Endothelial cell of umbilical vein (primary cell): ENCODE results near the gene TMEM178A. TPM values are rescaled to one million over a fixed set of nuclear protein-coding genes. Genes with fewer than 3 reads are reported as not detected.

Experiments
- BruUV-seq: library from RNA; stranded (reverse); fragments of 400-500 nt; replicated peaks from 2 replicates; lab custom pipeline; 2021; lab: Mats Ljungman, UMichigan
- CTCF ChIA-PET: fragments of 300-600, 350-600 bp; sonication (Branson Sonifier 250); formaldehyde crosslinking; loops from one replicate; lab custom pipeline; 2021; ENCODE audit warnings: antibody characterized with exemption, inconsistent platforms; lab: Charles Lee
- POLR2A ChIA-PET: fragments of 300-600, 350-600 bp; sonication (Branson Sonifier 250); formaldehyde crosslinking; loops from one replicate; lab custom pipeline; 2021; ENCODE audit warnings: antibody characterized with exemption, inconsistent platforms; lab: Charles Lee
- DNase-seq: peaks from one replicate; pipeline ENCODE4 v3.0.0-alpha.2; 2011; ENCODE audit warnings: low read depth, low spot score
- FAIRE-seq: peaks from 2 replicates; lab custom pipeline; 2011; peaks lifted over from hg19 to GRCh38; lab: Jason Lieb, UNC
- H2AFZ ChIP-seq: 2 replicates; pipeline ENCODE4 v1.6.0; 2012; ENCODE audit warnings: low read depth, low read length, control low read depth, inconsistent platforms
- H3K27ac ChIP-seq: 2 replicates; pipeline ENCODE4 v1.5.1; 2011; ENCODE audit warnings: low read depth, mild to moderate bottlenecking, control low read depth, low read length, moderate library complexity; ENCODE audit not compliant: insufficient read depth
- H3K27me3 ChIP-seq, 2 experiments: 2 replicates each; pipeline versions ENCODE4 v1.6.0 to v1.6.1; 2011; ENCODE audit warnings: low read length in 2 of 2, mixed read lengths in 1 of 2; ENCODE audit not compliant: control insufficient read depth in 2 of 2, insufficient read depth in 2 of 2
- H3K36me3 ChIP-seq, 2 experiments: 2 replicates in 1 of 2; 3 replicates in 1 of 2; pipeline ENCODE4 v1.5.1; 2011; ENCODE audit warnings: low read length in 2 of 2, mild to moderate bottlenecking in 1 of 2, moderate library complexity in 1 of 2; ENCODE audit not compliant: control insufficient read depth in 2 of 2, insufficient read depth in 2 of 2; ENCODE audit errors: extremely low read depth in 1 of 2
- H3K4me1 ChIP-seq: 3 replicates; pipeline ENCODE4 v1.5.1; 2011; ENCODE audit warnings: mild to moderate bottlenecking, low read length; ENCODE audit not compliant: control insufficient read depth, insufficient read depth; ENCODE audit errors: extremely low read depth
- H3K4me2 ChIP-seq: 2 replicates; pipeline ENCODE4 v1.6.1; 2011; ENCODE audit warnings: low read length, control low read depth, mixed read lengths; ENCODE audit not compliant: insufficient read depth
- H3K4me3 ChIP-seq, 3 experiments: fragments of 200-600 bp in 1 of 3; sonication (generic), shearing (Covaris generic) in 1 of 3; replicated peaks in 1 of 3; 2 replicates each; pipeline ENCODE4 v1.5.1; 2011 to 2016; ENCODE audit warnings: control low read depth in 3 of 3, low read length in 3 of 3, mild to moderate bottlenecking in 2 of 3, inconsistent platforms in 1 of 3, low read depth in 1 of 3, moderate library complexity in 1 of 3; ENCODE audit not compliant: insufficient read depth in 1 of 3
- H3K79me2 ChIP-seq: 2 replicates; pipeline ENCODE4 v1.6.0; 2012; ENCODE audit warnings: low read length, inconsistent platforms; ENCODE audit not compliant: control insufficient read depth, insufficient read depth
- H3K9ac ChIP-seq: replicated peaks from 2 replicates; pipeline ENCODE3; 2011; ENCODE audit warnings: low read length, control low read depth; ENCODE audit not compliant: insufficient read depth; ENCODE audit errors: extremely low read depth
- H3K9me1 ChIP-seq: replicated peaks from 3 replicates; pipeline ENCODE4 v1.6.0; 2011; ENCODE audit warnings: mild to moderate bottlenecking, low read length; ENCODE audit not compliant: control insufficient read depth, insufficient read depth; ENCODE audit errors: extremely low read depth
- H3K9me3 ChIP-seq: replicated peaks from 2 replicates; pipeline ENCODE4 v1.5.1; 2012; ENCODE audit warnings: low read length, inconsistent platforms; ENCODE audit not compliant: control insufficient read depth, insufficient read depth
- H4K20me1 ChIP-seq: replicated peaks from 2 replicates; pipeline ENCODE3; 2011; ENCODE audit warnings: mild to moderate bottlenecking, low read length; ENCODE audit not compliant: control insufficient read depth, insufficient read depth; ENCODE audit errors: extremely low read depth
- CTCF ChIP-seq, 2 donors: IDR thresholded peaks; 1 replicate in 1 of 2; 2 replicates in 1 of 2; pipeline ENCODE4 v1.5.1; 2011; ENCODE audit warnings: low read length in 2 of 2, mild to moderate bottlenecking in 2 of 2, moderate library complexity in 2 of 2, control low read depth in 1 of 2, inconsistent platforms in 1 of 2, low read depth in 1 of 2; ENCODE audit not compliant: insufficient read depth in 1 of 2; ENCODE audit errors: extremely low read depth in 1 of 2
- EZH2 ChIP-seq: IDR thresholded peaks from 2 replicates; pipeline ENCODE4 v1.6.1; 2012; ENCODE audit warnings: borderline replicate concordance, low read depth, mild to moderate bottlenecking, moderate library complexity, low read length, inconsistent platforms; ENCODE audit not compliant: severe bottlenecking
- FOS ChIP-seq: IDR thresholded peaks from 2 replicates; pipeline ENCODE4 v1.6.1; 2011; ENCODE audit warnings: mild to moderate bottlenecking, low read length, moderate library complexity, borderline replicate concordance; ENCODE audit not compliant: insufficient read depth
- GATA2 ChIP-seq: IDR thresholded peaks from 2 replicates; pipeline ENCODE4 v1.7.0; 2011; ENCODE audit warnings: low read depth, mild to moderate bottlenecking, moderate library complexity, mixed read lengths, low read length; ENCODE audit not compliant: insufficient read length, insufficient read depth
- JUN ChIP-seq: IDR thresholded peaks from 2 replicates; pipeline ENCODE4 v1.6.1; 2011; ENCODE audit warnings: borderline replicate concordance, low read depth; ENCODE audit not compliant: insufficient read length, insufficient read depth
- MYC ChIP-seq: IDR thresholded peaks from one replicate; pipeline ENCODE4 v1.6.1; 2011; ENCODE audit warnings: mild to moderate bottlenecking, low read depth, low read length
- POLR2A ChIP-seq: IDR thresholded peaks from 2 replicates; pipeline ENCODE4 v1.6.1; 2012; ENCODE audit warnings: low read depth, mild to moderate bottlenecking, control low read depth, low read length
- POLR2AphosphoS5 ChIP-seq: IDR thresholded peaks from 2 replicates; pipeline ENCODE4 v1.6.1; 2012; ENCODE audit warnings: low read depth, mild to moderate bottlenecking, control low read depth, low read length, moderate library complexity; ENCODE audit not compliant: insufficient read depth
- dilution Hi-C: fragments of 300-500 bp; cut with MboI; formaldehyde crosslinking; loops from one replicate; pipeline ENCODE4 v1.15.0; 2019; ENCODE audit warnings: low sequenced_read_pairs; ENCODE audit not compliant: extremely low pct_ligation_motif_present
- intact Hi-C: fragments of 100-400 bp; cut with micrococcal nuclease; formaldehyde crosslinking; loops from one replicate; pipeline ENCODE4 v1.10.0; 2022
- polyA plus RNA-seq, 4 experiments: library from polyadenylated mRNA; depleted of rRNA in 3 of 4; stranded (reverse) in 3 of 4; unstranded in 1 of 4; fragments of >200 nt; gene quantifications; 2 replicates each; pipeline versions ENCODE4 v1.2.1 to v1.2.3, GENCODE V29; 2011 to 2012; ENCODE audit warnings: missing spikeins in 1 of 4
- total RNA-seq: library from RNA; stranded (reverse); gene quantifications from 2 replicates; pipeline ENCODE4 v1.2.3, GENCODE V29; 2021
- TF ChIP-seq, protein P1 (sequence below): IDR thresholded peaks from 2 replicates; pipeline ENCODE4 v1.6.1; 2011; ENCODE audit not compliant: insufficient read depth, insufficient read length

Gene TMEM178A
- total and polyA plus RNA-seq, 2 donors (not counting 3 experiments of a cell fraction or from before 2014, with no cell fraction given) = 1.5 to 2.8 TPM

GRCh38 chr2:39732482-39732881 is 66.8 kb downstream of the TMEM178A start:
- FAIRE-seq = no peak
- H3K36me3 ChIP-seq = peaks cover 7% of the 10 kb centered on the region in 2 experiments
- H3K27me3 ChIP-seq = no peaks in the 10 kb centered on the region
- ChIA-PET POLR2A (interaction anchor here (0.5 kb wide), 1 partner anchor 360 kb away, joined by 3 read pairs; no protein-coding TSS in a partner anchor), CTCF (interaction anchor here (0.8 to 5.7 kb wide), 4 partner anchors 35 to 785 kb away, joined by 3 to 35 read pairs (median 16); no protein-coding TSS in a partner anchor)
- no peak overlapping the region for H2AFZ ChIP-seq
- DNase-seq = no peak
- H3K4me2 ChIP-seq = no peak overlapping the region
- BruUV-seq = no TSS peak
- peaks cover 6% of the 10 kb centered on the region for H3K4me1 ChIP-seq
- dilution Hi-C loops (no loop called here), intact Hi-C loops (loop anchor here (5.0 to 10.0 kb wide), 3 partner anchors 140 to 668 kb away; no protein-coding TSS in a partner anchor)
- H3K27ac ChIP-seq = no peak overlapping the region
- H4K20me1 ChIP-seq = no peaks in the 10 kb centered on the region
- H3K9me3 ChIP-seq = no peaks in the 10 kb centered on the region
- no peak for TF ChIP-seq FOS
- no peak for TF ChIP-seq POLR2A
- no peak for TF ChIP-seq JUN
- TF ChIP-seq GATA2 = no peak
- no peak for TF ChIP-seq MYC
- no peak for TF ChIP-seq EZH2
- no peak for TF ChIP-seq POLR2AphosphoS5
- TF ChIP-seq, protein P1, sequence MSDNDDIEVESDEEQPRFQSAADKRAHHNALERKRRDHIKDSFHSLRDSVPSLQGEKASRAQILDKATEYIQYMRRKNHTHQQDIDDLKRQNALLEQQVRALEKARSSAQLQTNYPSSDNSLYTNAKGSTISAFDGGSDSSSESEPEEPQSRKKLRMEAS = no peak
- TF ChIP-seq CTCF (IDR thresholded peaks at IDR 0.05; ENCODE audit: extremely low read depth in 1 of 2, insufficient read depth in 1 of 2, low read depth in 1 of 2, low read length in 2 of 2) = no peak
- no peak overlapping the region for H3K9ac ChIP-seq
- H3K4me3 ChIP-seq = no peak overlapping the region
- H3K9me1 ChIP-seq = no peaks in the 10 kb centered on the region
- no peaks in the 10 kb centered on the region for H3K79me2 ChIP-seq
